COLO668 (cell line): ENCODE results near the gene PDSS2.
"Not testable (repeated sequence)": the region's sequence is repeated elsewhere in the genome, so short reads cannot be mapped to it uniquely, and the experiment has no call there.

ENCODE experiments used
- DNase-seq: peaks from one replicate; lab custom pipeline; 2025; ENCODE audit not compliant: unreplicated experiment; lab: John Stamatoyannopoulos, UW

Gene PDSS2

GRCh38 chr6:107459283-107460082 is at the start of gene PDSS2:
Gene PDSS2 (minus strand): TSS chr6:107459564. CDS start chr6:107459285, 279 bp downstream.
- peak; percentile 97 for DNase-seq

DNA sequence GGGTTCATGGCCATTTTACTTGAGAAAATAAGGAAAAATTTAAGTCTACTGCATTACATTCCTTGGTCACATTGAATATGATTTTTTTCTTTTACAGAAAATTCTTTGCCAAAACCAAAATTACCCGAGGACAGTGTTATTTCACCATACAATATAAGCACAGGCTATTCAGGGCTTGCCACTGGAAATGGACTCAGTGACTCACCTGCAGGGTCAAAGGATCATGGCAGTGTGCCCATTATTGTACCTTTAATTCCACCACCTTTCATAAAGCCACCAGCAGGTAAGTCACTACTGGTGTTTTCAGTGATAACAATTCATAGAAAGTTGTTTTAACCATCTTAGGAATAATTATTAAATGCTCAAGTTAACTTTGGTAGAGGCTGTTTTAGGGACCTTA is 46.8 kb upstream of the PDSS2 start:
- no peak for DNase-seq

DNA sequence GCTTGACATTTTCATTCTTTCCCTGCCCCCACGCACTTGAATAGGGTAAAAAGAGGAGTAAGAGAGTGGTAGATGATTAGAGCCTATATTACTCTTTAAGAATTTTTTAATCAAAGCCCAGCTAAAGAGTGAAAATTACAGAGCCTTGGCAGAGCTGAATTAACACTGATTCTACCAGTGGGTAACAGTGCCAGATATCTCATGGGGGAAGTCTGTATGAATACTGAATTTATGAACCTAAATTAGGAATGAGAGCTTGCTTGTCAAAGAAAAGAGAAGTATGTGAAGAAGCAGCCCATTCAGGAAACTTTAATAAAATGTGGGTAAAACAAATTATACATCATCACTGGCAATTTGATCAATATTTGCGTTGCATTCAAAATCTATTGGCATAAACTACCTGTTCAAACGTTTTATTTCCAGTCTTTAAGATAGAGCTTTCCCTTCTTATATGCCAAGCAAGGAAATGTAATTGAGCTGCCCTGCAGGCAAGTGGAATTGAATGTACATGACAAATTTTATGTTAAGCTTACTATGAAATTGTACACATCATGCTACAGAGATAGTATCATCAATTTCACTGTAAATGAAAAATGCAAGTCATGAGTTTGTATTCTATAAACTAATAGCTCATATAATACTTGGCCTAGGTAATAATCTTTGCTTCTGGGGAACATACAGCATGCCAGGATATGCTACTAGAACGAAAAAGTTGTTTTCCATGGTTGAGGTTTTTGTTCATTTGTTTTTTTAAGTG is 45.1 kb upstream of the PDSS2 start:
- DNase-seq: no peak

- DNase-seq: no peak
Measured at GRCh38 chr6:107496892-107497684, 37.7 kb upstream of the PDSS2 start.

GRCh38 chr6:107495971-107496370 is 36.6 kb upstream of the PDSS2 start:
- DNase-seq: no peak

DNA sequence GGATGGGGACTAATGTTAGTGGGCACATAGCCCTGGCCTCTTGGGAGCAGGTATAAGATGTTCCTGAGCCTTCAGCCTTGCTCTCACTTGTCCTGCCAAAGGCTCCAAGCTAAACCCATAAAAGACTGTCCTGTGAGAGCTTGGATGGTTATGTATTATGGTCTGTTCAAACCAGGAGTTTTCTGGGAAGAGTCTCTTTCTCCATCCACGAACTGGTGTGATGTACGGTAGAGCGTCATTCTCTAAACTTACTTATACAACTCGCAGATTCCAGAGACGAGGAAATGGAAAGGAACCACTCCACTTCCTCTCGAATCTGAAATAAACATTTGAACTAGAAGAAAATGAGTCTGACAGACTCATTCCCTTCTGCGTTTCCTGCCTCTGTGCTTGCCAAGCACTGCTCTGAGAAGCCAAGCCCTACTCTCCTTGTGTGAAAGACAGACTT is 35.9 kb upstream of the PDSS2 start:
- no peak for DNase-seq

- peak; percentile 64 for DNase-seq
Measured at GRCh38 chr6:107493158-107494057, 34.0 kb upstream of the PDSS2 start.

- no peak for DNase-seq
Measured at GRCh38 chr6:107491760-107492660, 32.6 kb upstream of the PDSS2 start.

- DNase-seq: peak; percentile 69
Measured at GRCh38 chr6:107491138-107491609, 31.8 kb upstream of the PDSS2 start.

DNA sequence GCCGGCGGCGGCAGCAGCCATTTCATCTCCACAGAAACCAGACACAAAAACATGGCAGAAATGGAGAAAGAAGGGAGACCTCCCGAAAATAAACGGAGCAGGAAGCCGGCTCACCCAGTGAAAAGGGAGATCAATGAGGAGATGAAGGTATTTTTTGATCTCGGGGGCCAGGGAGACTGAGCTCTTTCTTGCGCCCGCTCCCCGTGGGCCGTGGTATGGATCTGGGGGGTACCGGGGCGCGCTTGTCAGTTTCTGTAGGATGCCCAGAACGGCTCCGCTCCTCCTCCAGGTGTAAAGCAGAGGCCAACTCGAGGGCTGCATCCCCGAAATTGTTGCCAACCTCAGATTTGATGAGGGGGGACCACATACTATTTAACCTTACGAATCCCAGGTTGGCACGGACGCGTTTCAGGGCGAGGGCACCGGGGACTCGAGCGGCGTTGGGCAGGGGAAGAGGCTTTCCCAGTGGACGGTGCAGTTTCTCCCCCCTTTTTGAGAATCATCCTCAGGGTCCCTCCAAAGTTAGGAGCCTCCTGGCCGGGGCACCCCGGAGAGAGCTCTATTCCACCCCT is 31.3 kb upstream of the PDSS2 start:
- DNase-seq: peak; percentile 45

- DNase-seq: peak; percentile 71
Measured at GRCh38 chr6:107489636-107490565, 30.5 kb upstream of the PDSS2 start, which contains the start of gene SOBP. Gene SOBP (plus strand): TSS chr6:107490117. CDS start chr6:107490617, 500 bp downstream.

DNA sequence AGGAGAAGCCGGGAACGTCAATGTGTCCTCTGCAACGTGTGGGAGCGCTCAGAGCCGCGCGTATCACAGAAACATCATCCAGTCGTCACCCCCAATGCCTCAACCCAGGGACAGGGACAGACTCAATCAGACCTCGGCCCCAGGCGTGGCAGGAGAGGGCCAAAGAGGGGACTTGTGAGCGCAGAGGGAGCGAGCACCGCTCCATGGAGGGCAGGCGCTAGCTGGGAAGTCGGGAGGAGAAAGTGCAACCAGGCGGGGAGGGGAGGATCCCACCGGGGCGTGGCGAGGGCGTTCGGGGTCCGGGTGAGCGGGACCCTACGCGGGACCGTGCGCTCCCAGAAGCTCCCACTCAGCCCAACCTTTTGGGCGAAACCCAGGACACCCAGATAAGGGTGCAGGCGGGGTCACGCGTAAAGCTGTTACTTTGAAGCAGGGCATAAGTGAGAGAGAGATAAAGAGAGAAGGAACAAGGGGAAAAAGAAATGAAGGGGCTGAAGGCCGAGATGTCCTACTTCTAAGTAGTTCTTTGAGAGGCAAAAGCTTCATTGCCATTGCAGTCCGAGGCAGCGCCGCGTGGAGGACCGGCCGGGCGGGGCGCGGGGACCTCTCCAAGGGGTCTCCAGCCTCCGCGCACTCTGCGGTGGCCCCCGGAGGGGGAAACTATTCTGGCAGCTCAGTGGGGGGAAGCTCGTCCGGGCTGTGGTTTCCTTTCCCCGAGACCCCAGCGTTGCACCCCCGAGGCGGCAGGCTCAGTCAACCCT is 29.7 kb upstream of the PDSS2 start:
- DNase-seq: peak; percentile 43

- no peak for DNase-seq
Measured at GRCh38 chr6:107488174-107488874, 29.0 kb upstream of the PDSS2 start.

GRCh38 chr6:107485157-107485556 is 25.8 kb upstream of the PDSS2 start:
- no peak for DNase-seq

GRCh38 chr6:107479089-107479690 is 19.8 kb upstream of the PDSS2 start:
- no peak for DNase-seq

DNA sequence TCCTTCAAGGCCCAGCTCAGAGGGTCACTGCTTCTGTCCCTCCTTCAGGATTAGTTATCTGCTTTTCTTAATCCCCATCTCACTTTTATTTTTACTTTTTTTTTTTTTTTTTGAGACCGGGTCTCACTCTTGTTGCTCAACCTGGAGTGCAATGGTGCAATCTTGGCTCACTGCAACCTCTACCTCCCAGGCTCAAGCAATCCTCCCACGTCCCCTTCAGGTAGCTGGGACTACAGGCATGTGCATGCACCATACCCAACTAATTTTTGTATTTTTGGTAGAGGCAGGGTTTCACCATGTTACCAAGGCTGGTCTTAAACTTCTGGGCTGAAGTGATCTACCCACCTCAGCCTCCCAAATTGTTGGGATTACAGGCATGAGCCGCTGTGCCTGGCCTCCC is 16.5 kb upstream of the PDSS2 start:
- DNase-seq: not testable (repeated sequence)
